ENCODE measurements around the gene DNAJC25. TPM values are rescaled to one million over a fixed set of nuclear protein-coding genes. Genes with fewer than 3 reads are reported as not detected.
A peak's percentile ranks its signal among the peaks of the same experiment; 100 is the strongest.

The DNAJC25 gene
- total and polyA plus RNA-seq, 2 of the 13 experiments (the other 11 are each of a cell fraction or from before 2014, with no cell fraction given) = 5.7 to 10.2 TPM

- in situ Hi-C loops (cut with HindIII; ENCODE audit: extremely low pct_ligation_motif_present, low pct_unique_long_range_greater_than_20kb) = no loop called here
- intact Hi-C loops (cut with micrococcal nuclease; ENCODE audit: unreplicated experiment) = no loop called here
- 96% methylated on average over 5 of the region's 5 CpGs for WGBS (ENCODE audit: low lambda C conversion rate)
- CTCF ChIA-PET (ENCODE audit: low intra/inter-chr PET ratio, low total read pairs) = no interaction called here
- POLR2A ChIA-PET = no interaction called here
- FAIRE-seq = no peak
- BruUV-seq (replicated peaks) = no TSS peak
- TF ChIP-seq SIX4 (CRISPR knock-in tag; IDR thresholded peaks at IDR 0.05) = no peak
- 0 out of 2 replicates have a peak, but pooled peaks have one; percentile 43 for TF ChIP-seq POLR2G (IDR thresholded peaks at IDR 0.05; ENCODE audit: low read depth, low read length)
- Histone ChIP-seq H3K4me3 (replicated peaks in 1 of 3; ENCODE audit: insufficient read depth in 1 of 3, low read depth in 2 of 3, low read length in 3 of 3) (no peak overlapping the region), H3K36me3 (replicated peaks in 1 of 2; ENCODE audit: control insufficient read depth in 1 of 2, insufficient read depth in 2 of 2, low read length in 2 of 2) (no peaks in the 10 kb centered on the region), H3K27ac (ENCODE audit: extremely low read length, insufficient read depth, low read length) (no peak overlapping the region), H3K4me2 (ENCODE audit: low read depth, low read length) (no peak overlapping the region), H2AFZ (ENCODE audit: low read length) (no peak overlapping the region), H3K9ac (ENCODE audit: insufficient read depth, low read depth, low read length) (no peak overlapping the region), H4K20me1 (ENCODE audit: insufficient read depth, low read length) (no peaks in the 10 kb centered on the region), H3K9me3 (ENCODE audit: low read length) (no peaks in the 10 kb centered on the region), H3K27me3 (ENCODE audit: control insufficient read depth in 1 of 2, insufficient read depth in 2 of 2, low read length in 2 of 2) (no peaks in the 10 kb centered on the region), H3K79me2 (ENCODE audit: insufficient read depth, low read length) (no peaks in the 10 kb centered on the region), H3K4me1 (ENCODE audit: insufficient read depth, low read length) (no peaks in the 10 kb centered on the region)
- ATAC-seq = no peak
- no peak for DNase-seq (ENCODE audit: low spot score)
These were observed 44.8 kb upstream of the DNAJC25 start for GRCh38 chr9:111586378-111586777.

GRCh38 chr9:111588846-111589245 lies 42.3 kb upstream of the DNAJC25 start:
- 94% methylated on average over 5 of the region's 5 CpGs for WGBS (ENCODE audit: low lambda C conversion rate)
- no peak for TF ChIP-seq ZNF260 (CRISPR knock-in tag; IDR thresholded peaks at IDR 0.05; ENCODE audit: borderline replicate concordance, low read depth)
- no peak for TF ChIP-seq RNF219 (CRISPR knock-in tag; IDR thresholded peaks at IDR 0.05)
- TF ChIP-seq MTERF4 (CRISPR knock-in tag; IDR thresholded peaks at IDR 0.05) = no peak
- no peak for TF ChIP-seq ZBTB46 (CRISPR knock-in tag; IDR thresholded peaks at IDR 0.05; ENCODE audit: borderline replicate concordance)
- no peak for TF ChIP-seq ZNF343 (CRISPR knock-in tag; IDR thresholded peaks at IDR 0.05)
- no peak for TF ChIP-seq HNF1A (IDR thresholded peaks at IDR 0.05; ENCODE audit: low read depth)
- no peak for TF ChIP-seq HNF1A (CRISPR knock-in tag; IDR thresholded peaks at IDR 0.05; ENCODE audit: borderline replicate concordance)

More at GRCh38 chr9:111588846-111589245, 42.3 kb upstream of the DNAJC25 start:
- ChIA-PET POLR2A (no interaction called here), CTCF (ENCODE audit: low intra/inter-chr PET ratio, low total read pairs) (no interaction called here)
- Histone ChIP-seq H2AFZ (ENCODE audit: low read length) (no peak overlapping the region), H3K9me3 (ENCODE audit: low read length) (no peaks in the 10 kb centered on the region), H3K79me2 (ENCODE audit: insufficient read depth, low read length) (no peaks in the 10 kb centered on the region), H3K4me3 (replicated peaks in 1 of 3; ENCODE audit: insufficient read depth in 1 of 3, low read depth in 2 of 3, low read length in 3 of 3) (no peak overlapping the region), H3K4me2 (ENCODE audit: low read depth, low read length) (no peak overlapping the region), H3K36me3 (replicated peaks in 1 of 2; ENCODE audit: control insufficient read depth in 1 of 2, insufficient read depth in 2 of 2, low read length in 2 of 2) (no peaks in the 10 kb centered on the region), H3K9ac (ENCODE audit: insufficient read depth, low read depth, low read length) (no peak overlapping the region), H3K4me1 (ENCODE audit: insufficient read depth, low read length) (no peaks in the 10 kb centered on the region), H3K27ac (ENCODE audit: extremely low read length, insufficient read depth, low read length) (no peak overlapping the region), H3K27me3 (ENCODE audit: control insufficient read depth in 1 of 2, insufficient read depth in 2 of 2, low read length in 2 of 2) (no peaks in the 10 kb centered on the region), H4K20me1 (ENCODE audit: insufficient read depth, low read length) (no peaks in the 10 kb centered on the region)
- no peak for DNase-seq (ENCODE audit: low spot score)
- no TSS peak for BruUV-seq (replicated peaks)
- FAIRE-seq = no peak
- in situ Hi-C loops (cut with HindIII; ENCODE audit: extremely low pct_ligation_motif_present, low pct_unique_long_range_greater_than_20kb) = no loop called here
- no peak for ATAC-seq
- intact Hi-C loops (cut with micrococcal nuclease; ENCODE audit: unreplicated experiment) = no loop called here

Measured in HepG2 (cell line).